ACC112 (cell line): ENCODE data around the gene PTCH2.

Experiments
- H2AFZ ChIP-seq: fragments of 200-600 bp; sonication (generic); one replicate; pipeline ENCODE4 v1.6.0; 2017; ENCODE audit warnings: antibody characterized with exemption, low read length; ENCODE audit not compliant: unreplicated experiment
- H3K27ac ChIP-seq: fragments of 200-600 bp; sonication (generic); 2 replicates; pipeline ENCODE4 v1.5.1; 2014; ENCODE audit warnings: low read depth, mild to moderate bottlenecking, antibody characterized with exemption, low read length, moderate library complexity
- H3K27me3 ChIP-seq: fragments of 200-600 bp; sonication (generic); 2 replicates; pipeline ENCODE4 v1.6.1; 2014; ENCODE audit warnings: mild to moderate bottlenecking, antibody characterized with exemption, low read length, moderate library complexity, mixed read lengths; ENCODE audit not compliant: insufficient read depth
- H3K36me3 ChIP-seq: fragments of 200-600 bp; sonication (generic); 2 replicates; pipeline ENCODE4 v1.6.1; 2016; ENCODE audit warnings: mild to moderate bottlenecking, antibody characterized with exemption, low read length, moderate library complexity, mixed read lengths; ENCODE audit not compliant: insufficient read depth
- H3K4me1 ChIP-seq: fragments of 200-600 bp; sonication (generic); one replicate; pipeline ENCODE4 v1.6.1; 2016; ENCODE audit warnings: low read length, mixed read lengths; ENCODE audit not compliant: insufficient read depth, unreplicated experiment, control insufficient read depth
- H3K4me3 ChIP-seq: fragments of 200-600 bp; sonication (generic); 2 replicates; pipeline ENCODE4 v1.5.1; 2014; ENCODE audit warnings: mild to moderate bottlenecking, low read depth, low read length
- H3K79me2 ChIP-seq: fragments of 200-600 bp; sonication (generic); one replicate; pipeline ENCODE4 v1.6.0; 2016; ENCODE audit warnings: low read length; ENCODE audit not compliant: control insufficient read depth, unreplicated experiment, insufficient read depth

Gene PTCH2, protein sequence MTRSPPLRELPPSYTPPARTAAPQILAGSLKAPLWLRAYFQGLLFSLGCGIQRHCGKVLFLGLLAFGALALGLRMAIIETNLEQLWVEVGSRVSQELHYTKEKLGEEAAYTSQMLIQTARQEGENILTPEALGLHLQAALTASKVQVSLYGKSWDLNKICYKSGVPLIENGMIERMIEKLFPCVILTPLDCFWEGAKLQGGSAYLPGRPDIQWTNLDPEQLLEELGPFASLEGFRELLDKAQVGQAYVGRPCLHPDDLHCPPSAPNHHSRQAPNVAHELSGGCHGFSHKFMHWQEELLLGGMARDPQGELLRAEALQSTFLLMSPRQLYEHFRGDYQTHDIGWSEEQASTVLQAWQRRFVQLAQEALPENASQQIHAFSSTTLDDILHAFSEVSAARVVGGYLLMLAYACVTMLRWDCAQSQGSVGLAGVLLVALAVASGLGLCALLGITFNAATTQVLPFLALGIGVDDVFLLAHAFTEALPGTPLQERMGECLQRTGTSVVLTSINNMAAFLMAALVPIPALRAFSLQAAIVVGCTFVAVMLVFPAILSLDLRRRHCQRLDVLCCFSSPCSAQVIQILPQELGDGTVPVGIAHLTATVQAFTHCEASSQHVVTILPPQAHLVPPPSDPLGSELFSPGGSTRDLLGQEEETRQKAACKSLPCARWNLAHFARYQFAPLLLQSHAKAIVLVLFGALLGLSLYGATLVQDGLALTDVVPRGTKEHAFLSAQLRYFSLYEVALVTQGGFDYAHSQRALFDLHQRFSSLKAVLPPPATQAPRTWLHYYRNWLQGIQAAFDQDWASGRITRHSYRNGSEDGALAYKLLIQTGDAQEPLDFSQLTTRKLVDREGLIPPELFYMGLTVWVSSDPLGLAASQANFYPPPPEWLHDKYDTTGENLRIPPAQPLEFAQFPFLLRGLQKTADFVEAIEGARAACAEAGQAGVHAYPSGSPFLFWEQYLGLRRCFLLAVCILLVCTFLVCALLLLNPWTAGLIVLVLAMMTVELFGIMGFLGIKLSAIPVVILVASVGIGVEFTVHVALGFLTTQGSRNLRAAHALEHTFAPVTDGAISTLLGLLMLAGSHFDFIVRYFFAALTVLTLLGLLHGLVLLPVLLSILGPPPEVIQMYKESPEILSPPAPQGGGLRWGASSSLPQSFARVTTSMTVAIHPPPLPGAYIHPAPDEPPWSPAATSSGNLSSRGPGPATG

DNA sequence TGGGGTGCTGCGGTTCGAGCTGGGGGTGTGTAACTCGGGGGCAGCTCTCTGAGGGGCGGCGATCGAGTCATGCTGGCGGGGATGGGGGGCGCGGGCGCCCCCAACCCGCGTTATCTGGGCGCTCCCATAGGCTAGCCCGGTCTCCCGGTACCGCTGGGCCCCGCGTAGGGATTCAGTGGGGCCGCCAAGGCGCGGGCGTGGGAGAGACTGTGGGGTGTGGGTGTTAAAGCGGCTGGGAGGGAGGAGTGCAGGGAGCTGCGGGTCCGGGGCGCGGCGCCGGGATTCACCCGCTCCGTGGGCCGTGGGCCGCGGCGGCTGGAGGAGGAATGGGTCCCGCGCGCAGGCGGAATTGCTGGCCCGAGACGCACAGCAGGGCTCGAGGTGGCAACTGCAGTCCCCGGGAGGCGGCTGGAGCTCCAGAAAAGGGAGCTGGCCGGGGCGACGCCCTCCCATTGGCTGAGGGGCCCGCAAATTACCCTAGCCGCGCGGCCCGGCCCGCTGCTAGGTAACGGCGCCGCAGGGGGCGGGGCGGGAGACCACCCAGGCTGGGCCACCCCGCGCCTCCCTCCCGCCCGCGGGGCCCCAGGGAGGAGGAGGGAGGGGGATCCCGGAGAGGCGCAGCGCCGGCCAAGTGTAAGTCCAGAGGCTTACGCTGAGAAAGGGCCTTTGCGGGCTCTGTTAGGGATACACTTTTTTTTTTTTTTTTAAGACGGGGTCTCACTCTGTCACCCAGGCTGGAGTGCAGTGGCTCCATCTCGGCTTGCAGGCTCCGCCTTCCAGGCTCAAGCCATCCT is at the start of gene PTCH2:
Gene PTCH2, minus strand, starts transcription at position 392 of the 794 bp plus-strand sequence. Its CDS starts 321 bp downstream, at position 71.
- H2AFZ ChIP-seq = peak within 1 kb of the TSS; percentile 86
- no peaks in the 10 kb centered on the region for H3K79me2 ChIP-seq
- peak within 1 kb of the TSS; percentile 77 for H3K4me3 ChIP-seq
- no peaks in the 10 kb centered on the region for H3K4me1 ChIP-seq
- no peaks in the 10 kb centered on the region for H3K36me3 ChIP-seq
- H3K27me3 ChIP-seq = no peaks in the 10 kb centered on the region
- no peak within 1 kb of the TSS for H3K27ac ChIP-seq

DNA sequence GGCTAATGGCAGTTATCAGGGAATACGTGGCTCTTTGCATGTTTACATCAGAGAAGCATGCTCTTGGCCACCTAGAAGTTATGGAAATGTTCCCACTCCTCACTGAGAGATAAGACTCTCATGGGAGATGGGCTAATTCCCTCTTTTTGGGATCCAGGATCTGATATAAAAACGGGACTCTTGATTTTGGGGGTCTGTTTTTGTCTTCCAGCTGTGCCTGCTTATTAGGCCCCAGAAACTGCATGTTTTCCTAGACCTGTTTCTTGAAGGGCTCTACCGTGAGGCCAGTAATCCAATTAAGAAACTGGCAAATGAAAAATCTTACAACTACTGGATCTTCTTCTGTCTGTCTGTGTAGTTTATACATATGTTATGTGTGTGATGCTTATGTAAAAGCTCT is 47.0 kb upstream of the PTCH2 start:
- H3K4me3 ChIP-seq = no peak overlapping the region
- peaks cover 46% of the 10 kb centered on the region for H3K36me3 ChIP-seq
- H2AFZ ChIP-seq = no peak overlapping the region
- peaks cover 10% of the 10 kb centered on the region for H3K4me1 ChIP-seq
- H3K79me2 ChIP-seq = no peaks in the 10 kb centered on the region
- no peak overlapping the region for H3K27ac ChIP-seq
- no peaks in the 10 kb centered on the region for H3K27me3 ChIP-seq

DNA sequence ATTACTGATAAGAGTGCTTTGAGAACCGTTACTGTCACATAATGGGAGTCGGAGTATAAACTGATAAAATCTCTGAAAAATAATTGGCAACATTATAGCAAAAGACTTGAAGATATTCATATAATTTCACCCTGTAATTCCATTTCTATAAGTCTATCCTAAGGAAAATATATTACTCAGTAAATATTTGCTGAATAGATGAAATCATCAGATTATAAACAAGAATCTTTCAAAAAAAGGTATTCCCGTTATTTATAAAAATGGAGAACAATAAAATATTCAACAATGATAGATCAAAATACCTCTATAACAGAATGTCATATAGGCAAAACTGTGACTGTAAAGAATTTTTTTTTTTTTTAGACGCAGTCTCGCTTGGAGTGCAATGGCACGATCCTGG is 42.4 kb upstream of the PTCH2 start:
- no peak overlapping the region for H2AFZ ChIP-seq
- no peak overlapping the region for H3K27ac ChIP-seq
- H3K79me2 ChIP-seq = no peaks in the 10 kb centered on the region
- peaks cover 33% of the 10 kb centered on the region; the same call in 1 of the 2 replicates for H3K36me3 ChIP-seq
- no peak overlapping the region for H3K4me3 ChIP-seq
- no peaks in the 10 kb centered on the region for H3K27me3 ChIP-seq
- H3K4me1 ChIP-seq = no peaks in the 10 kb centered on the region

DNA sequence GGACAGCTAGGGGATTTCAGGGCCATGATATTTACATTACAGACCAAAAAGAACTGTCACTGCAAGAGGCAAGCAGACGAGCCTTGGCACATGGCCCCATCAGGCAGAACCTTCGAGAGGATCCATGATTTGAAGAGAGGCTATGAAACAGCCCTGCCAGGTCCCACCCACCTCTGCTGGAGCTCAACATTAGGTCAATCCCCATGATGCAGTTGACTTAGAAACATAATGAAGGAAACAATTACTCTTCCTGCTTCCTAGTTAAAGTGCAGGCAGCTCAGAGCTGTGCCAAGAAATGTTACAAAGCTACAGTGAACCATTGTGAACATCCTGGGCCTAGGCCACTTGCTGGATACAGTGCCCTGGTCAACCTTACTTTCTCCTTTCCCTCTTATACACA is 41.7 kb upstream of the PTCH2 start:
- Histone ChIP-seq H3K4me3 (no peak overlapping the region), H3K27me3 (no peaks in the 10 kb centered on the region), H3K36me3 (peaks cover 27% of the 10 kb centered on the region; the same call in 1 of the 2 replicates), H2AFZ (no peak overlapping the region), H3K4me1 (no peaks in the 10 kb centered on the region), H3K79me2 (no peaks in the 10 kb centered on the region), H3K27ac (no peak overlapping the region)

DNA sequence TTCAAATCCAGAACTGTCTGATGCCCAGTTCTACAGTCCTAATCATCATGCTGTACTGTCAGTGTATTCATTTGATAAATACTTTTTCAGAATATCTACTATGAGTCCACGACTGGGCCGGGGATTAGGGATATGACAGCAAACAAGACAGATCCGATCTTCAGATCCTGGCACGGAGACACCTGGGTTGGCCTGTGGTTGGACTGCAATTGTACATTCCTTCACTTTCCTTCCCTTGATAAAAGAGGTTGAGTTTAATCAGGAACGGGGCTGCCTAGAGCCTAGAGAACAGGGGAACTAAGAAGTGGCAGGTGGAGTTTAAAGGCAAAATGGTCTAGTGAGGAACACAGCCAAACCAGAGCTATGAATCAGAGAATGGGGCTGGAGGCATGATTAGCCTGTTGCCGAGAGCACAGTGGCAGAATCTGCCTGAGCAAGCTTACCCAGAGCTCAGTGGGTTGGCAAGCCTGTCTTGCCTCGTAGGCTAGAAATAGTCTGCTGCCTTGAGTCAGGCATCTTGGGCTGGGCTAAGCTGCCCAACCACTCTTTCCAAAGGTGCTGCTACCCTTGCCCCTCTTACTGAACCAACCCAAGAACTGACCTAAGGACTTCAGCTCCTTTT is 38.1 kb upstream of the PTCH2 start:
- no peaks in the 10 kb centered on the region for H3K27me3 ChIP-seq
- no peak overlapping the region for H3K27ac ChIP-seq
- no peaks in the 10 kb centered on the region for H3K79me2 ChIP-seq
- peaks cover 14% of the 10 kb centered on the region; the same call in 1 of the 2 replicates for H3K36me3 ChIP-seq
- H3K4me1 ChIP-seq = no peaks in the 10 kb centered on the region
- H2AFZ ChIP-seq = no peak overlapping the region
- H3K4me3 ChIP-seq = no peak overlapping the region

DNA sequence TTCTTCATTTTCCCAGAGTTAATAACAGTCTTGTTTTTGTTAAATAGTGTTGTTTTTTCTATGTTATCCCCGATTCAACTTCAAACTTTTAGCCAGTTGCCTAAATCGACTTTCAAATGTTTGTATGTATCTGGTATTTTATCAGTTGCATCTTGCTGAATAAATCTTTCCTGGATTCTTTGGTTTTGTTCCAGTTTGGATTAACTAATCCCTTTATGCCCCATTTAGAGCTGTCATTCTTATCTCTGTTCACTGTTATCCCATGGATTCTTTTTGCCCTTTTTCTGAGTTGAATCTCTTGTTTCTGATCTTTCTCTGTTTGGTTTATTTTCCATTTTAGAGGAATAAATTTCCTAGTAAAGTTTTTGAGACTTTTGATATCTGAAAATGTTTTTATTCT is 31.1 kb upstream of the PTCH2 start:
- Histone ChIP-seq H3K79me2 (no peaks in the 10 kb centered on the region), H3K27ac (no peak overlapping the region), H3K4me3 (no peak overlapping the region), H3K27me3 (no peaks in the 10 kb centered on the region), H3K36me3 (peaks cover 10% of the 10 kb centered on the region), H2AFZ (no peak overlapping the region), H3K4me1 (no peaks in the 10 kb centered on the region)

DNA sequence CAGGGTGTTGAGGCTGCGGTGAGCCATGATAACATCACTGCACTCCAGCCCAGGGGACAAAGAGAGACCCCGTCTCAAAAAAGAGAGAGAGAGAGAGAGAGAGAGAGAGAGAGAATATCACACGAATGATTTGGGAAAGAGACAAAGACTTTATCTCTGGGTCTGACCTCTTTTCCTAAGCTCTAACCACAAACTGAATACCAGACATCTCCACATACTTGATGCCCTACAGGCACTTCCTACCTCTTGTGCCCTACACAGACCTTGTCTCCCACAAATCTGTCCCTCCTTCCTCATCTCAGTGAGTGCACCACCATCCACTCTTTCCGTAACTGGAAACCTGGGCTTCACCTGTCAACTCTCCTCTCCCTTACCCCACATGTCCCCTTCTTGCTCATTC is 27.0 kb upstream of the PTCH2 start:
- H2AFZ ChIP-seq = no peak overlapping the region
- no peaks in the 10 kb centered on the region for H3K27me3 ChIP-seq
- H3K4me1 ChIP-seq = no peaks in the 10 kb centered on the region
- H3K4me3 ChIP-seq = no peak overlapping the region
- no peaks in the 10 kb centered on the region for H3K79me2 ChIP-seq
- peaks cover 9% of the 10 kb centered on the region; the same call in 1 of the 2 replicates for H3K36me3 ChIP-seq
- H3K27ac ChIP-seq = no peak overlapping the region

DNA sequence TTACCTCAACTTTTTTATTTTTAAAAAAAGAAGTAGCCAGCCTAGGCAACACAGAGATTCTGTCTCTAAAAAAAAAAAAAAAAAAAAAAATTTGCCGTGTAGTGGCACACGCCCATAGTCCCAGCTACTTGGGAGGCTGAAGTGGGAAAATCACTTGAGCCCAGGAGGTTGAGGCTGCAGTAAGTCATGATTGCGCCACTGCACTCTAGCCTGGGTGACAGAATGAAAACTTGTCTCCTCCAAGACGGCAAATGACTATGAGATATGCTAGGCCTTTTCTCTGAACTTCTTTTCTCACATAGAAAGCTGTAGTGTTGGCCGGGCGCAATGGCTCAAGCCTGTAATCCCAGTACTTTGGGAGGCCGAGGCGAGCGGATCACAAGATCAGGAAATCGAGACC is 24.7 kb upstream of the PTCH2 start:
- no peak overlapping the region for H2AFZ ChIP-seq
- H3K79me2 ChIP-seq = no peaks in the 10 kb centered on the region
- no peak overlapping the region for H3K4me3 ChIP-seq
- no peak overlapping the region for H3K27ac ChIP-seq
- peaks cover 3% of the 10 kb centered on the region for H3K4me1 ChIP-seq
- no peaks in the 10 kb centered on the region for H3K27me3 ChIP-seq
- 0 out of 2 replicates have a peak, but pooled peaks cover 3% of the 10 kb centered on the region for H3K36me3 ChIP-seq

DNA sequence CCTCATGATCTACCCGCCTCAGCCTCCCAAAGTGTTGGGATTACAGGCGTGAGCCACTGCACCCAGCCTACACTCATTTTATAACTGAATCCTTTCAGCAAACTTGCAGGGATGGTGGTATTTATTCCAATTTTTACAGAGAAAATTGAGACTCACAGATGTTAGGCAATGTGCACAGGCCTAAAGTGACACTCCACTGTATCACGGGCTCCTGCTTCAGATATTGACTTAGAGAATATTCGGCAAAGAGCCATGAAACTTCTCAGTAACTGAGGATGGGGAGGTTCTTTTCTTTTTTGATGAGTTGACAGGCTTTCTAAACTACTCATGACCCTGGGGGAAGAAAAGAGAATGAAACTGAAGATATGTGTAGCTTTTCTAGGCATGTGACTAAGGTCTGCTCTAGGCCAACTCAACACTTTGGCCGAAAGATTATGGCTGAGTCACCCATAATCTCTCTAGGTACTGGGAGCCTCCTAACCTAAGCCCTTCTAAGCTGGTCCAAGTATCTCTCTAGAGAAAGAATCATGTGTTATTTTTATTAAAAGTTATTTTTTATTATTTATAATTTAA is 19.9 kb upstream of the PTCH2 start:
- H3K4me1 ChIP-seq = peaks cover 5% of the 10 kb centered on the region

More for the DNA sequence above, 19.9 kb upstream of the PTCH2 start:
- Histone ChIP-seq H3K36me3 (0 out of 2 replicates have a peak, but pooled peaks cover 4% of the 10 kb centered on the region), H3K27ac (peak overlapping the region; percentile 38), H2AFZ (no peak overlapping the region), H3K4me3 (no peak overlapping the region), H3K79me2 (no peaks in the 10 kb centered on the region), H3K27me3 (no peaks in the 10 kb centered on the region)
